HepG2 (cell line): ENCODE measurements around the gene CORO1A. TPM values are rescaled to one million over a fixed set of nuclear protein-coding genes. Genes with fewer than 3 reads are reported as not detected.
A peak's percentile ranks its signal among the peaks of the same experiment; 100 is the strongest.

Source experiments
- ETV6 ChIP-seq: sonication (generic); formaldehyde crosslinking; conservative IDR thresholded peaks from 2 replicates; pipeline ENCODE4 v1.4.0; 2020; ENCODE audit warnings: missing genetic modification reagents
- KLF15 ChIP-seq: sonication (generic); formaldehyde crosslinking; IDR thresholded peaks from 2 replicates; pipeline ENCODE4 v1.8.1; 2023; ENCODE audit warnings: borderline replicate concordance, mild to moderate bottlenecking, inconsistent platforms, missing genetic modification reagents, mixed read lengths
- NR2F2 ChIP-seq: IDR thresholded peaks from 2 replicates; pipeline ENCODE4 v1.6.1; 2012; ENCODE audit warnings: low read depth, inconsistent platforms, borderline replicate concordance
- RBM39 ChIP-seq: fragments of 200-400 bp; formaldehyde crosslinking; IDR thresholded peaks from one replicate; pipeline ENCODE4 v1.6.1; 2018; ENCODE audit warnings: antibody characterized with exemption, mild to moderate bottlenecking, low read depth, low read length; ENCODE audit not compliant: poor library complexity, severe bottlenecking
- TEAD3 ChIP-seq: optimal IDR thresholded peaks from 2 replicates; pipeline ENCODE3; 2016; ENCODE audit warnings: borderline replicate concordance
- ZKSCAN1 ChIP-seq: fragments of 150-350 bp; IDR thresholded peaks from 2 replicates; pipeline ENCODE4 v1.6.1; 2014; ENCODE audit warnings: low read length
- ZMYM2 ChIP-seq: sonication (generic); formaldehyde crosslinking; IDR thresholded peaks from 2 replicates; pipeline ENCODE4 v1.8.0; 2022; ENCODE audit warnings: mild to moderate bottlenecking, missing genetic modification reagents
- ZNF549 ChIP-seq: sonication (generic); formaldehyde crosslinking; IDR thresholded peaks from 2 replicates; pipeline ENCODE4 v1.5.0; 2020; ENCODE audit warnings: missing genetic modification reagents
- ZNF558 ChIP-seq: sonication (generic); formaldehyde crosslinking; IDR thresholded peaks from 2 replicates; pipeline ENCODE4 v1.9.0; 2022; ENCODE audit warnings: mild to moderate bottlenecking, missing genetic modification reagents, borderline replicate concordance
- ZNF883 ChIP-seq: sonication (generic); formaldehyde crosslinking; IDR thresholded peaks from 2 replicates; pipeline ENCODE4 v1.5.1; 2020; ENCODE audit warnings: mild to moderate bottlenecking, missing genetic modification reagents; ENCODE audit errors: not compliant biosample characterization
- polyA plus RNA-seq, 8 experiments: library from polyadenylated mRNA; depleted of rRNA in 3 of 8; stranded (reverse) in 7 of 8; unstranded in 1 of 8; fragments of >200 nt; fragmentation: Illumina TruSeq in 4 of 8; extraction: Trizol in 4 of 8; gene quantifications; 2 replicates each; pipeline versions ENCODE4 v1.2.1 to v1.2.3, GENCODE V29; 2011 to 2016; ENCODE audit warnings: low read depth in 4 of 8, missing spikeins in 1 of 8, mixed read lengths in 1 of 8; ENCODE audit not compliant: insufficient read depth in 1 of 8
- total RNA-seq, 5 experiments: library from RNA; depleted of rRNA; stranded (reverse); fragments of >200 nt; fragmentation: Illumina TruSeq; extraction: Trizol; gene quantifications; 2 replicates each; pipeline ENCODE4 v1.2.3, GENCODE V29; 2016; ENCODE audit warnings: low read depth in 1 of 5
- TF ChIP-seq, protein P1 (sequence below): sonication (generic); formaldehyde crosslinking; IDR thresholded peaks from 2 replicates; pipeline ENCODE4 v1.8.1; 2023; ENCODE audit warnings: mild to moderate bottlenecking, moderate library complexity, missing genetic modification reagents
- TF ChIP-seq, protein P2 (sequence below): sonication (generic); formaldehyde crosslinking; conservative IDR thresholded peaks from 2 replicates; pipeline ENCODE4 v1.8.1; 2023; ENCODE audit warnings: missing genetic modification reagents
- TF ChIP-seq, protein P3 (sequence below): sonication (generic); formaldehyde crosslinking; IDR thresholded peaks from 2 replicates; pipeline ENCODE4 v1.9.0; 2021; ENCODE audit warnings: missing genetic modification reagents, mild to moderate bottlenecking, borderline replicate concordance
- TF ChIP-seq, protein P4 (sequence below): sonication (generic); formaldehyde crosslinking; IDR thresholded peaks from 2 replicates; pipeline ENCODE4 v1.4.0; 2020; ENCODE audit warnings: missing genetic modification reagents, borderline replicate concordance
- TF ChIP-seq, protein P5 (sequence below): sonication (generic); formaldehyde crosslinking; IDR thresholded peaks from 2 replicates; pipeline ENCODE4 v1.4.0; 2020; ENCODE audit warnings: mild to moderate bottlenecking, missing genetic modification reagents, borderline replicate concordance
- TF ChIP-seq, protein P6 (sequence below): sonication (generic); formaldehyde crosslinking; IDR thresholded peaks from 2 replicates; pipeline ENCODE4 v1.4.0; 2020; ENCODE audit warnings: low read depth, mild to moderate bottlenecking, missing genetic modification reagents

The CORO1A gene
- total and polyA plus RNA-seq, 2 of the 13 experiments (the other 11 are each of a cell fraction or from before 2014, with no cell fraction given), result 6.5 to 12.9 TPM

DNA sequence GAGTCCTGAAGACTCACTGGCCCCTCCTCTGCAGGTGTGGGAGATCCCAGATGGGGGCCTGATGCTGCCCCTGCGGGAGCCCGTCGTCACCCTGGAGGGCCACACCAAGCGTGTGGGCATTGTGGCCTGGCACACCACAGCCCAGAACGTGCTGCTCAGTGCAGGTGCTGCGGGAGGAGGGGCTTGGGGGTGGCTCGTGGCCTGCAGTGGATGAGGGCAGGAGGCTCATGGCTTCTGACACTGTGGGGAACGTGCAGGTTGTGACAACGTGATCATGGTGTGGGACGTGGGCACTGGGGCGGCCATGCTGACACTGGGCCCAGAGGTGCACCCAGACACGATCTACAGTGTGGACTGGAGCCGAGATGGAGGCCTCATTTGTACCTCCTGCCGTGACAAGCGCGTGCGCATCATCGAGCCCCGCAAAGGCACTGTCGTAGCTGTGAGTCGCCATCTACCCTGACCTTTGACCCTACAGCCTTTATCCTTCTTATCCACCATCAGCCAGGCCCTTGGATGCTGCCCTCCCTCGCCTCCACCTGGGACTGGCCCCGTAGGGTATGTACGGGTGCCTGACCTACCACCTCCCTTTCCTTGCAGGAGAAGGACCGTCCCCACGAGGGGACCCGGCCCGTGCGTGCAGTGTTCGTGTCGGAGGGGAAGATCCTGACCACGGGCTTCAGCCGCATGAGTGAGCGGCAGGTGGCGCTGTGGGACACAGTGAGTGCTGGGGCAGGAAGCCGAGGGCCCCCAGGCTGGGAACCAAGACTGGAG is 3.6 kb downstream of the CORO1A start (continued):
- TF ChIP-seq, protein P1, sequence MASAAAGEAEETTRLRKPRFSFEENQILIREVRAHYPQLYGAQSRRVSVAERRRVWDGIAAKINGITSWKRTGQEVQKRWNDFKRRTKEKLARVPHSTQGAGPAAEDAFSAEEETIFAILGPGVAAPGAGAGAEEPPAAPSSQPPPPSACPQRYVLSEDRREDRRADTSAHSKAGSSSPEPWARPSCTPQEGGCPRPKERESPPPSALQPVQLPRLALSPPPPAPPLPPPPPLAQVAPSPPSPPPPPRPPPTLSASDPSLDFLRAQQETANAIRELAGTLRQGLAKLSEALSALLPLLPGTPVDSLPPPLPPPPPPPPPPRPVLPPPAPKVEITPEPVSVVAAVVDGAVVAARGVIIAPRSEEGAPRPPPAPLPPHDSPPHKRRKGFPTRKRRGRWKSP (CRISPR knock-in tag), result no peak
- TF ChIP-seq, protein P2, sequence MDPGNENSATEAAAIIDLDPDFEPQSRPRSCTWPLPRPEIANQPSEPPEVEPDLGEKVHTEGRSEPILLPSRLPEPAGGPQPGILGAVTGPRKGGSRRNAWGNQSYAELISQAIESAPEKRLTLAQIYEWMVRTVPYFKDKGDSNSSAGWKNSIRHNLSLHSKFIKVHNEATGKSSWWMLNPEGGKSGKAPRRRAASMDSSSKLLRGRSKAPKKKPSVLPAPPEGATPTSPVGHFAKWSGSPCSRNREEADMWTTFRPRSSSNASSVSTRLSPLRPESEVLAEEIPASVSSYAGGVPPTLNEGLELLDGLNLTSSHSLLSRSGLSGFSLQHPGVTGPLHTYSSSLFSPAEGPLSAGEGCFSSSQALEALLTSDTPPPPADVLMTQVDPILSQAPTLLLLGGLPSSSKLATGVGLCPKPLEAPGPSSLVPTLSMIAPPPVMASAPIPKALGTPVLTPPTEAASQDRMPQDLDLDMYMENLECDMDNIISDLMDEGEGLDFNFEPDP (CRISPR knock-in tag), result no peak
- TF ChIP-seq, protein P3, sequence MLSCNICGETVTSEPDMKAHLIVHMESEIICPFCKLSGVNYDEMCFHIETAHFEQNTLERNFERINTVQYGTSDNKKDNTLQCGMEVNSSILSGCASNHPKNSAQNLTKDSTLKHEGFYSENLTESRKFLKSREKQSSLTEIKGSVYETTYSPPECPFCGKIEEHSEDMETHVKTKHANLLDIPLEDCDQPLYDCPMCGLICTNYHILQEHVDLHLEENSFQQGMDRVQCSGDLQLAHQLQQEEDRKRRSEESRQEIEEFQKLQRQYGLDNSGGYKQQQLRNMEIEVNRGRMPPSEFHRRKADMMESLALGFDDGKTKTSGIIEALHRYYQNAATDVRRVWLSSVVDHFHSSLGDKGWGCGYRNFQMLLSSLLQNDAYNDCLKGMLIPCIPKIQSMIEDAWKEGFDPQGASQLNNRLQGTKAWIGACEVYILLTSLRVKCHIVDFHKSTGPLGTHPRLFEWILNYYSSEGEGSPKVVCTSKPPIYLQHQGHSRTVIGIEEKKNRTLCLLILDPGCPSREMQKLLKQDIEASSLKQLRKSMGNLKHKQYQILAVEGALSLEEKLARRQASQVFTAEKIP (CRISPR knock-in tag), result no peak
- TF ChIP-seq ZNF558 (CRISPR knock-in tag), result no peak
- TF ChIP-seq, protein P4, sequence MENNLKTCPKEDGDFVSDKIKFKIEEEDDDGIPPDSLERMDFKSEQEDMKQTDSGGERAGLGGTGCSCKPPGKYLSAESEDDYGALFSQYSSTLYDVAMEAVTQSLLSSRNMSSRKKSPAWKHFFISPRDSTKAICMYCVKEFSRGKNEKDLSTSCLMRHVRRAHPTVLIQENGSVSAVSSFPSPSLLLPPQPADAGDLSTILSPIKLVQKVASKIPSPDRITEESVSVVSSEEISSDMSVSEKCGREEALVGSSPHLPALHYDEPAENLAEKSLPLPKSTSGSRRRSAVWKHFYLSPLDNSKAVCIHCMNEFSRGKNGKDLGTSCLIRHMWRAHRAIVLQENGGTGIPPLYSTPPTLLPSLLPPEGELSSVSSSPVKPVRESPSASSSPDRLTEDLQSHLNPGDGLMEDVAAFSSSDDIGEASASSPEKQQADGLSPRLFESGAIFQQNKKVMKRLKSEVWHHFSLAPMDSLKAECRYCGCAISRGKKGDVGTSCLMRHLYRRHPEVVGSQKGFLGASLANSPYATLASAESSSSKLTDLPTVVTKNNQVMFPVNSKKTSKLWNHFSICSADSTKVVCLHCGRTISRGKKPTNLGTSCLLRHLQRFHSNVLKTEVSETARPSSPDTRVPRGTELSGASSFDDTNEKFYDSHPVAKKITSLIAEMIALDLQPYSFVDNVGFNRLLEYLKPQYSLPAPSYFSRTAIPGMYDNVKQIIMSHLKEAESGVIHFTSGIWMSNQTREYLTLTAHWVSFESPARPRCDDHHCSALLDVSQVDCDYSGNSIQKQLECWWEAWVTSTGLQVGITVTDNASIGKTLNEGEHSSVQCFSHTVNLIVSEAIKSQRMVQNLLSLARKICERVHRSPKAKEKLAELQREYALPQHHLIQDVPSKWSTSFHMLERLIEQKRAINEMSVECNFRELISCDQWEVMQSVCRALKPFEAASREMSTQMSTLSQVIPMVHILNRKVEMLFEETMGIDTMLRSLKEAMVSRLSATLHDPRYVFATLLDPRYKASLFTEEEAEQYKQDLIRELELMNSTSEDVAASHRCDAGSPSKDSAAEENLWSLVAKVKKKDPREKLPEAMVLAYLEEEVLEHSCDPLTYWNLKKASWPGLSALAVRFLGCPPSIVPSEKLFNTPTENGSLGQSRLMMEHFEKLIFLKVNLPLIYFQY (CRISPR knock-in tag), result no peak
- TF ChIP-seq ZKSCAN1, result no peak
- no peak for TF ChIP-seq ZNF549 (CRISPR knock-in tag)
- TF ChIP-seq KLF15, result no peak
- peak; percentile 29 for TF ChIP-seq TEAD3 (CRISPR knock-in tag)
- TF ChIP-seq, protein P5, sequence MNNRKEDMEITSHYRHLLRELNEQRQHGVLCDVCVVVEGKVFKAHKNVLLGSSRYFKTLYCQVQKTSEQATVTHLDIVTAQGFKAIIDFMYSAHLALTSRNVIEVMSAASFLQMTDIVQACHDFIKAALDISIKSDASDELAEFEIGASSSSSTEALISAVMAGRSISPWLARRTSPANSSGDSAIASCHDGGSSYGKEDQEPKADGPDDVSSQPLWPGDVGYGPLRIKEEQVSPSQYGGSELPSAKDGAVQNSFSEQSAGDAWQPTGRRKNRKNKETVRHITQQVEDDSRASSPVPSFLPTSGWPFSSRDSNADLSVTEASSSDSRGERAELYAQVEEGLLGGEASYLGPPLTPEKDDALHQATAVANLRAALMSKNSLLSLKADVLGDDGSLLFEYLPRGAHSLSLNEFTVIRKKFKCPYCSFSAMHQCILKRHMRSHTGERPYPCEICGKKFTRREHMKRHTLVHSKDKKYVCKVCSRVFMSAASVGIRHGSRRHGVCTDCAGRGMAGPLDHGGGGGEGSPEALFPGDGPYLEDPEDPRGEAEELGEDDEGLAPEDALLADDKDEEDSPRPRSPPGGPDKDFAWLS, result 0 out of 2 replicates have a peak, but pooled peaks have one; percentile 58
- peak; percentile 38 for TF ChIP-seq RBM39
- no peak for TF ChIP-seq NR2F2
- TF ChIP-seq, protein P6, sequence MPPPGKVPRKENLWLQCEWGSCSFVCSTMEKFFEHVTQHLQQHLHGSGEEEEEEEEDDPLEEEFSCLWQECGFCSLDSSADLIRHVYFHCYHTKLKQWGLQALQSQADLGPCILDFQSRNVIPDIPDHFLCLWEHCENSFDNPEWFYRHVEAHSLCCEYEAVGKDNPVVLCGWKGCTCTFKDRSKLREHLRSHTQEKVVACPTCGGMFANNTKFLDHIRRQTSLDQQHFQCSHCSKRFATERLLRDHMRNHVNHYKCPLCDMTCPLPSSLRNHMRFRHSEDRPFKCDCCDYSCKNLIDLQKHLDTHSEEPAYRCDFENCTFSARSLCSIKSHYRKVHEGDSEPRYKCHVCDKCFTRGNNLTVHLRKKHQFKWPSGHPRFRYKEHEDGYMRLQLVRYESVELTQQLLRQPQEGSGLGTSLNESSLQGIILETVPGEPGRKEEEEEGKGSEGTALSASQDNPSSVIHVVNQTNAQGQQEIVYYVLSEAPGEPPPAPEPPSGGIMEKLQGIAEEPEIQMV (CRISPR knock-in tag), result 0 out of 2 replicates have a peak, but pooled peaks have one; percentile 33
- TF ChIP-seq ETV6 (CRISPR knock-in tag), result no peak
- no peak for TF ChIP-seq ZNF883 (CRISPR knock-in tag)
- TF ChIP-seq ZMYM2, result no peak
